NOMO-1 (cell line): Measurements from ENCODE around the gene ANKRD22.
A peak's percentile ranks its signal among the peaks of the same experiment; 100 is the strongest.

Experiments used
- DNase-seq, 2 experiments: peaks; one replicate each; lab custom pipeline; 2025; ENCODE audit not compliant: unreplicated experiment in 2 of 2; lab: John Stamatoyannopoulos, UW

The ANKRD22 gene

GRCh38 chr10:88879534-88880281 is 28.1 kb upstream of the ANKRD22 start, which contains the start of gene STAMBPL1:
Gene STAMBPL1 (plus strand): TSS chr10:88880245. CDS start chr10:88901709, 21,464 bp downstream.
- DNase-seq, result peak; percentile 62 to 76

GRCh38 chr10:88877298-88877697 is 25.7 kb upstream of the ANKRD22 start:
- DNase-seq, result no peak

- DNase-seq, result no peak
Observed at GRCh38 chr10:88875081-88875480, 23.4 kb upstream of the ANKRD22 start.

- DNase-seq, result no peak
Observed at GRCh38 chr10:88874281-88874680, 22.6 kb upstream of the ANKRD22 start.

- DNase-seq, result no peak
Observed at GRCh38 chr10:88873757-88874156, 22.1 kb upstream of the ANKRD22 start.

- no peak for DNase-seq
Observed at GRCh38 chr10:88870089-88870488, 18.4 kb upstream of the ANKRD22 start.

GRCh38 chr10:88866454-88866853 is 14.8 kb upstream of the ANKRD22 start:
- no peak for DNase-seq

- peak; percentile 39 to 63 for DNase-seq
Observed at GRCh38 chr10:88865281-88865876, 13.7 kb upstream of the ANKRD22 start.

- no peak for DNase-seq
Observed at GRCh38 chr10:88861036-88861435, 9.4 kb upstream of the ANKRD22 start.

- DNase-seq, result no peak
Observed at GRCh38 chr10:88858491-88858890, 6.8 kb upstream of the ANKRD22 start.

GRCh38 chr10:88857831-88858230 is 6.2 kb upstream of the ANKRD22 start:
- no peak for DNase-seq

- no peak for DNase-seq
Observed at GRCh38 chr10:88854684-88855083, 3.0 kb upstream of the ANKRD22 start.

- DNase-seq, result peak; percentile 61 to 97
Observed at GRCh38 chr10:88853155-88853881, 1.7 kb upstream of the ANKRD22 start.

GRCh38 chr10:88852327-88852726 is 683 bp upstream of the ANKRD22 start:
- no peak for DNase-seq

GRCh38 chr10:88850712-88851111 is 932 bp downstream of the ANKRD22 start:
- no peak for DNase-seq

GRCh38 chr10:88849234-88849633 is 2.4 kb downstream of the ANKRD22 start:
- no peak for DNase-seq

- peak in 1 of 2 experiments; percentile 56 for DNase-seq
Observed at GRCh38 chr10:88848499-88848898, 3.1 kb downstream of the ANKRD22 start.

GRCh38 chr10:88843171-88843570 is 8.5 kb downstream of the ANKRD22 start:
- DNase-seq, result no peak

- peak; percentile 29 to 52 for DNase-seq
Observed at GRCh38 chr10:88841316-88842111, 10.1 kb downstream of the ANKRD22 start.

GRCh38 chr10:88840881-88841280 is 10.8 kb downstream of the ANKRD22 start:
- DNase-seq, result peak; percentile 36 to 71

GRCh38 chr10:88840104-88840503 is 11.5 kb downstream of the ANKRD22 start:
- no peak for DNase-seq
